ENCODE results near the gene TLL1.

GRCh38 chr4:165927815-165928214 is 54.8 kb downstream of the TLL1 start:
- TF ChIP-seq CTCF (conservative IDR thresholded peaks at IDR 0.05) (no peak), EZH2 (IDR thresholded peaks at IDR 0.05; ENCODE audit: low read depth) (no peak)

Measured in PC-9 (cell line).